NCI-H2081 (cell line): Measurements from ENCODE around the gene USP5.

Source experiments
- DNase-seq, 2 experiments: peaks; one replicate each; lab custom pipeline; 2025; lab: John Stamatoyannopoulos, UW

Gene USP5

DNA sequence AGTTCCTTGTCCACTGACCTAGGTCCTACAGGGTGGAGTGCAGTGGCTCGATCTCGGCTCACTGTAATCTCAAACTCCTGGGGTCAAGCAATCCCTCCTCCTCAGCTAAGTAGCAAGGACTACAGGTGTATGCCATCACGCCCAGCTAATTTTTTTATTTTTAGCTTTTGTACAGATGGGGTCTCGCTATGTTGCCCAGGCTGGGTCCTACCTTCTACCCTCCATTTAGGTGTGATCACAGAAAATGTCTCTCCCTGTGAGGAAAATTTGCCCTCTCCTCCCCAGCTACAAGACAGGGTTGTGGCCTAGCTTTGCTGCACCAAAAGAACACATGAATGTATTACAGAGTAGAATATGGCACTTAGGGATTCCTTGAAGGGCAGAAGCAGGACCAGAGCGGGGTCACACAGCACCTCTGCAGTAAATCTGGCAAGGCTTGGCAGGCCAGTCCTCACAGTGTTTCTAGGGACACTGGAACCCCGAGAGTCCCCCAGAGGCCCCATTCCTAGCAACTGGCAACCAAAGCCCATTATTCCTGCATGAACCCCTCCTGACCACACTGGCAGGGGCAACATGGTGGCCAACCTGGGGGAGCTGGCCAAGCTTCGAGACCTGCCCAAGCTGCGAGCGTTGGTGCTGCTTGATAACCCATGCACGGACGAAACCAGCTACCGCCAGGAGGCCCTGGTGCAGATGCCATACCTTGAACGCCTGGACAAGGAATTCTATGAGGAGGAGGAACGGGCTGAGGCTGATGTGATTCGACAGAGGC lies 60.4 kb downstream of the USP5 start:
- DNase-seq = no peak

DNA sequence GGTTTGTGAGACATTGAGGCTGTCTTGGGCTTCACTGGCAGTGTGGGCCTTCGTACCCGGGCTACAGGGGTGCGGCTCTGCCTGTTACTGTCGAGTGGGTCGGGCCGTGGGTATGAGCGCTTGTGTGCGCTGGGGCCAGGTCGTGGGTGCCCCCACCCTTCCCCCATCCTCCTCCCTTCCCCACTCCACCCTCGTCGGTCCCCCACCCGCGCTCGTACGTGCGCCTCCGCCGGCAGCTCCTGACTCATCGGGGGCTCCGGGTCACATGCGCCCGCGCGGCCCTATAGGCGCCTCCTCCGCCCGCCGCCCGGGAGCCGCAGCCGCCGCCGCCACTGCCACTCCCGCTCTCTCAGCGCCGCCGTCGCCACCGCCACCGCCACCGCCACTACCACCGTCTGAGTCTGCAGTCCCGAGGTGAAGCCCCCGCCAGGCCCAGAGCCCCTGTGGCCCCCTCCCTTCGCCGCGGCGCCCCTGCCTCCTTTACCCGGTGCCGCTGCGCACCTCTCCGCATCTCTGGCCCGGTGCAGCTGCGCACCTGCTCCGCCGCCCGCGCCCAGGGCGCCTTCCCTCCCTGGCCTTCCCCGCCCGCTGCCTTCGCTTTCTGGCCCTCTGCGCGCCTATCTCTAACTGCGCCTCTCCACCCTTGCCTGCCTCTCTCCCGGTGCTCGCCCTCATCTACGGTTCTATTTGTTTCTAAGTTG lies 62.4 kb downstream of the USP5 start, which contains the start of gene ENO2:
Gene ENO2, plus strand, starts transcription at position 335 of the 701 bp plus-strand sequence. CDS start 1,253 bp downstream, outside the sequence.
- peak; percentile 56 to 69 for DNase-seq

- DNase-seq = peak; percentile 13 to 21
These were observed 63.2 kb downstream of the USP5 start for GRCh38 chr12:6914947-6915788.

DNA sequence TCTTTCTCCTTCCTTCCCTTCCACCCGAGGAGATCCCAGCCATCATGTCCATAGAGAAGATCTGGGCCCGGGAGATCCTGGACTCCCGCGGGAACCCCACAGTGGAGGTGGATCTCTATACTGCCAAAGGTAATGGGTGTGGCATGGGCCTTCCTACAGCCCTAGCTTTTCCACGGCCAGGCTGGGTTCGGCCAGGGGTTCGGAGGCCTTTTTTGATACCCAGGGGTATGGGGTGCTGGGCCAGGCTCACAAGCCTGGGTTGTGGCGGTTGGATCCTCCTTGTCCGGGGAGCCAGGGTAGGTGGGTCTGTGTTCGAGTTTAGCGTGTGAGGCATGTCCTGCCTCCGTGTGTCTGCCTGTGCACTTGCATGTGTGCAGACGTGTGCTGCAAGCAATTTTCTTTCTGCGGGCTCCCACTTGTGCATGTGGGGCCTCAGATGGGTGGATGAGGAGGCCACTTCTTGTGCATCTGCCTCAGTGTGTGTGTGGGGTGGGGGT lies 63.9 kb downstream of the USP5 start:
- DNase-seq = no peak
